ENCODE results near the gene MOCOS.

DNA sequence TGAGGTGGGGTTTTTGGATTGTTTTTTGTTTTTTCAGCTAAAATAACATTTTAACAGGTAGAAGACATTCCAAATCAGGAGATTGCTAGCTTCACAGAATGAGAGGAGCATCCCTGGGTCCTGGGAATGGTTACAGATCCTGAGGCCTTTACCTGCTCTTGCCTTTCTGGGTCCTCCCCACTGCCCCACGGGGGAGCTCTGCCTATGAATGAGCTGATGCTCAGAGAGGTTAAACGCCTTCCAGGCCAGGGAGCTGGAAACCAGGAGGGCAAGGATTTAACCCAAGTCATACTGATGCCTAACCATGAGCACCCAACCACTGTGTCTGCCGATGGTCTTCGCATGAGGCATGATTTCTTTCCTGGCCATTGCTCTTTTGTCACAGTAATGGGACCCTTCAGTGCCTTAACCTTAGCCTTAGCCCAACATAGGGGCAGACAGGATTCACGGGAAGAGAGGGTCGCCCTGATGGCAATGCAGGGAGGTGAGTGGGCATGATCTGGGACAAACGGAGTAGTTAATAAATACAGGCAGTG lies 16.1 kb downstream of the MOCOS start:
- TF ChIP-seq, protein P1, sequence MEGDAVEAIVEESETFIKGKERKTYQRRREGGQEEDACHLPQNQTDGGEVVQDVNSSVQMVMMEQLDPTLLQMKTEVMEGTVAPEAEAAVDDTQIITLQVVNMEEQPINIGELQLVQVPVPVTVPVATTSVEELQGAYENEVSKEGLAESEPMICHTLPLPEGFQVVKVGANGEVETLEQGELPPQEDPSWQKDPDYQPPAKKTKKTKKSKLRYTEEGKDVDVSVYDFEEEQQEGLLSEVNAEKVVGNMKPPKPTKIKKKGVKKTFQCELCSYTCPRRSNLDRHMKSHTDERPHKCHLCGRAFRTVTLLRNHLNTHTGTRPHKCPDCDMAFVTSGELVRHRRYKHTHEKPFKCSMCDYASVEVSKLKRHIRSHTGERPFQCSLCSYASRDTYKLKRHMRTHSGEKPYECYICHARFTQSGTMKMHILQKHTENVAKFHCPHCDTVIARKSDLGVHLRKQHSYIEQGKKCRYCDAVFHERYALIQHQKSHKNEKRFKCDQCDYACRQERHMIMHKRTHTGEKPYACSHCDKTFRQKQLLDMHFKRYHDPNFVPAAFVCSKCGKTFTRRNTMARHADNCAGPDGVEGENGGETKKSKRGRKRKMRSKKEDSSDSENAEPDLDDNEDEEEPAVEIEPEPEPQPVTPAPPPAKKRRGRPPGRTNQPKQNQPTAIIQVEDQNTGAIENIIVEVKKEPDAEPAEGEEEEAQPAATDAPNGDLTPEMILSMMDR (IDR thresholded peaks at IDR 0.05 in 8 of 11, conservative IDR thresholded peaks at IDR 0.05 in 3 of 11): no peak
- no peak for TF ChIP-seq POLR2A (IDR thresholded peaks at IDR 0.05)
